CD4-positive, CD25-positive, alpha-beta regulatory T cell (primary cell): Measurements from ENCODE around the gene IL6R. TPM values are rescaled to one million over a fixed set of nuclear protein-coding genes. Genes with fewer than 3 reads are reported as not detected.
"Not testable (repeated sequence)": the region's sequence is repeated elsewhere in the genome, so short reads cannot be mapped to it uniquely, and the experiment has no call there.

ENCODE experiments used
- ATAC-seq, 2 donors: fragments of 150-1000 bp; cut with Tn5 transposase; one replicate each; pipeline ENCODE4 v1.10.0; 2021; ENCODE audit warnings: low read depth in 2 of 2, moderate number of reproducible peaks in 2 of 2, moderate library complexity in 1 of 2
- DNase-seq, 3 donors: peaks; one replicate each; pipeline versions ENCODE4 v3.0.0 to v3.0.0-alpha.2; 2012 to 2022; ENCODE audit warnings: mixed read lengths in 1 of 3
- H3K27ac ChIP-seq: one replicate; pipeline ENCODE4 v1.7.0; 2013; ENCODE audit warnings: mild to moderate bottlenecking, low read length; ENCODE audit not compliant: insufficient read depth, poor library complexity, severe bottlenecking
- H3K27me3 ChIP-seq: one replicate; pipeline ENCODE4 v1.7.0; 2013; ENCODE audit warnings: low read length; ENCODE audit not compliant: control insufficient read depth, insufficient read depth
- H3K36me3 ChIP-seq: one replicate; pipeline ENCODE4 v1.7.0; 2013; ENCODE audit warnings: mild to moderate bottlenecking, low read length, moderate library complexity; ENCODE audit not compliant: control insufficient read depth, insufficient read depth
- H3K4me1 ChIP-seq: 2 replicates; pipeline ENCODE4 v1.7.0; 2013; ENCODE audit warnings: mild to moderate bottlenecking, low read length; ENCODE audit not compliant: insufficient read depth, control insufficient read depth, poor library complexity, severe bottlenecking
- H3K4me3 ChIP-seq: one replicate; pipeline ENCODE4 v1.7.0; 2013; ENCODE audit warnings: low read depth, mild to moderate bottlenecking, low read length, moderate library complexity
- H3K9me3 ChIP-seq, 2 experiments: 1 replicate in 1 of 2; 2 replicates in 1 of 2; pipeline ENCODE4 v1.7.0; 2013; ENCODE audit warnings: low read length in 2 of 2, mild to moderate bottlenecking in 1 of 2, moderate library complexity in 1 of 2; ENCODE audit not compliant: control insufficient read depth in 2 of 2
- H3K27ac Mint-ChIP-seq, 3 donors: one replicate each; pipeline ENCODE4 v1.8.0; 2020 to 2022; ENCODE audit warnings: mild to moderate bottlenecking in 3 of 3, mixed read lengths in 3 of 3, moderate library complexity in 2 of 3
- H3K27me3 Mint-ChIP-seq: one replicate; pipeline ENCODE4 v1.8.0; 2022; ENCODE audit warnings: mild to moderate bottlenecking, mixed read lengths
- H3K36me3 Mint-ChIP-seq: one replicate; pipeline ENCODE4 v1.8.0; 2020; ENCODE audit warnings: mixed read lengths
- H3K4me1 Mint-ChIP-seq, 4 donors: one replicate each; pipeline ENCODE4 v1.8.0; 2020 to 2022; ENCODE audit warnings: mixed read lengths in 4 of 4, mild to moderate bottlenecking in 1 of 4
- H3K4me3 Mint-ChIP-seq, 4 donors: one replicate each; pipeline ENCODE4 v1.8.0; 2020 to 2022; ENCODE audit warnings: mild to moderate bottlenecking in 4 of 4, mixed read lengths in 4 of 4, moderate library complexity in 3 of 4
- H3K9me3 Mint-ChIP-seq, 7 donors: one replicate each; pipeline ENCODE4 v1.8.0; 2020 to 2022; ENCODE audit warnings: mixed read lengths in 7 of 7, mild to moderate bottlenecking in 3 of 7, moderate library complexity in 2 of 7
- polyA plus RNA-seq, 4 donors: library from polyadenylated mRNA; unstranded; fragments of 300-500 nt; fragmentation: Illumina TruSeq; gene quantifications; one replicate each; pipeline ENCODE4 v1.2.3, GENCODE V29; 2021
- total RNA-seq: library from RNA; stranded (reverse); gene quantifications from one replicate; pipeline ENCODE4 v1.2.3, GENCODE V29; 2022

IL6R gene
- total and polyA plus RNA-seq, 5 donors from 2014 or later: 54.5 to 135 (median 67.5) TPM

DNA sequence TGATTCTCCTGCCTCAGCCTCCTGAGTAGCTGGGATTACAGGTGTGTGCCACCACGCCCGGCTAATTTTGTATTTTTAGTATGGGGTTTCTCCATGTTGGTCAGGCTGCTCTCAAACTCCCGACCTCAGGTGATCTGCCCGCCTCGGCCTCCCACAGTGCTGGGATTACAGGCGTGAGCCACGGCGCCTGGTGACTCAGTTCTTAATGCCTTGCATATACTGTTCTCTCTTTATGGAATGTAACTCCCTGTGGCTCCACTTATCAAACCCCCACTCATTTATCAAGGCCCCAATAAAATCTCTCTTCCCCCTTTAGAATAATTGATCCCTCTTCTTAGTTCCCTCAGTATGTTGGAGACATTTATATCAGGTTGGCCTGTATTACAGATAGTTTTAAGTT, 16.9 kb downstream of the IL6R start:
- not testable (repeated sequence) for DNase-seq, H3K9me3 ChIP-seq, H3K27me3 Mint-ChIP-seq, H3K9me3 Mint-ChIP-seq, H3K4me3 ChIP-seq, ATAC-seq, H3K27me3 ChIP-seq
- Mint-ChIP-seq H3K4me3 (peak overlapping the region; percentile 22 to 87 (median 47)), H3K27ac (peak overlapping the region in 2 of 3 donors; percentile 43 to 90), H3K4me1 (peaks cover 18 to 93% (median 72%) of the 10 kb centered on the region in 4 donors), H3K36me3 (peaks cover 32% of the 10 kb centered on the region)
- H3K4me1 ChIP-seq: peaks cover 86% of the 10 kb centered on the region
- peaks cover 15% of the 10 kb centered on the region for H3K36me3 ChIP-seq
- peak overlapping the region; percentile 49 for H3K27ac ChIP-seq

DNA sequence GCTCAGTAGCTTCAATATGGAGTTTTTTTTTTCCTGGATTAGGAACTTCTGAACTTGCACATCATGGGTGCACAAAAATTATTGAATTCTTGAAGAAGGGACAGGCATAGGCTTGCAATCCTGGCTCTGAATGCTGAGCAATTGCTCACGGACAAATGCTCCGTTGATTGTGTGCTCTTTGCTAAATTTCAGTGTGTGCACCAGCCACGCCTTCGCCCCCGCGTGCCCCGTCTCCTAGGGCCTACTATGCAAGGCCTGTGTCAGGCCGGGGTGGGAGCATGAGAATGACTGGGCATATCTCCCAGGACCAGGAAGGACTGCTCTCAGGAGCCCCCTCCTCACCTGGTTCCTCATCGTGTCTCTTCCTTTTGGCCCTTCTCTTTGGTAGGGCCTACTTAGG, 17.4 kb downstream of the IL6R start:
- H3K4me3 Mint-ChIP-seq: peak overlapping the region; percentile 28 to 87 (median 60)
- no peak for DNase-seq
- H3K4me1 ChIP-seq: peaks cover 86% of the 10 kb centered on the region
- no peaks in the 10 kb centered on the region for H3K27me3 Mint-ChIP-seq
- no peaks in the 10 kb centered on the region for H3K9me3 Mint-ChIP-seq
- peaks cover 14 to 93% (median 72%) of the 10 kb centered on the region in 4 donors for H3K4me1 Mint-ChIP-seq
- H3K36me3 ChIP-seq: peaks cover 17% of the 10 kb centered on the region
- peak overlapping the region; percentile 43 to 90 (median 55) for H3K27ac Mint-ChIP-seq
- peaks cover 32% of the 10 kb centered on the region for H3K36me3 Mint-ChIP-seq
- H3K4me3 ChIP-seq: no peak overlapping the region
- peak overlapping the region; percentile 49 for H3K27ac ChIP-seq
- H3K27me3 ChIP-seq: no peaks in the 10 kb centered on the region
- no peak for ATAC-seq
- no peaks in the 10 kb centered on the region for H3K9me3 ChIP-seq

- DNase-seq: peak in 1 of 3 donors; percentile 29
- H3K36me3 Mint-ChIP-seq: peaks cover 32% of the 10 kb centered on the region
- H3K27ac Mint-ChIP-seq: peak overlapping the region; percentile 43 to 90 (median 45)
These were observed 18.3 kb downstream of the IL6R start for GRCh38 chr1:154423304-154423987.

GRCh38 chr1:154423988-154424326, 18.8 kb downstream of the IL6R start:
- Mint-ChIP-seq H3K4me3 (peak overlapping the region in 2 of 4 donors; percentile 10 to 50), H3K36me3 (peaks cover 33% of the 10 kb centered on the region), H3K27me3 (no peaks in the 10 kb centered on the region), H3K4me1 (peaks cover 14 to 93% (median 71%) of the 10 kb centered on the region in 4 donors), H3K27ac (peak overlapping the region; percentile 26 to 90 (median 43)), H3K9me3 (no peaks in the 10 kb centered on the region)
- peaks cover 82% of the 10 kb centered on the region for H3K4me1 ChIP-seq
- H3K36me3 ChIP-seq: peaks cover 31% of the 10 kb centered on the region
- DNase-seq (no peak), ATAC-seq (no peak)
- no peaks in the 10 kb centered on the region for H3K9me3 ChIP-seq
- no peaks in the 10 kb centered on the region for H3K27me3 ChIP-seq
- peak overlapping the region; percentile 50 for H3K27ac ChIP-seq
- no peak overlapping the region for H3K4me3 ChIP-seq

More at GRCh38 chr1:154423304-154423987, 18.3 kb downstream of the IL6R start:
- peak overlapping the region; percentile 50 for H3K27ac ChIP-seq
- H3K9me3 Mint-ChIP-seq: no peaks in the 10 kb centered on the region
- no peak for ATAC-seq
- H3K4me3 Mint-ChIP-seq: peak overlapping the region in 3 of 4 donors; percentile 10 to 87 (median 26)
- no peaks in the 10 kb centered on the region for H3K27me3 Mint-ChIP-seq
- H3K4me3 ChIP-seq: no peak overlapping the region
- H3K36me3 ChIP-seq: peaks cover 26% of the 10 kb centered on the region
- no peaks in the 10 kb centered on the region for H3K9me3 ChIP-seq
- H3K4me1 Mint-ChIP-seq: peaks cover 14 to 93% (median 73%) of the 10 kb centered on the region in 4 donors
- peaks cover 84% of the 10 kb centered on the region for H3K4me1 ChIP-seq
- no peaks in the 10 kb centered on the region for H3K27me3 ChIP-seq

DNA sequence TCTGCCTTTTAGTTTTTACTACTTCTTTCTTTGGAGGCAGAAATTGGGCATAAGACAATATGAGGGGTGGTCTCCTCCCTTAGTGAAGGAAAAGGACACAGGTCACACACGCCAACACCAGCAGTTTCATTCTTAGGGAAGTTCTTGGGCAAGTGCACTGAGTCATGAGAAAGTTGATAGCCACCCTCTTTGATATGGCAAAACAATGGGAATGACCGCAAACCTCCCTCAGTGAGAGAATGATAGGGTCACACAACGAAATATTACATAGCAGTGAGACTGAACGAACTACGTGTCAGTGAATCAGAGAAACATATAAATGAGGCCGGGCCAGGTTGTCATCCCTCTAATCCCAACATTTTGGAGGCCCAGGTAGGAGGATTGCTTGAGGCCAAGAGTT, 20.0 kb downstream of the IL6R start:
- peaks cover 79% of the 10 kb centered on the region for H3K4me1 ChIP-seq
- Mint-ChIP-seq H3K27me3 (no peaks in the 10 kb centered on the region), H3K27ac (peak overlapping the region; percentile 43 to 76 (median 74)), H3K4me3 (peak overlapping the region in 2 of 4 donors; percentile 19 to 42), H3K36me3 (peaks cover 32% of the 10 kb centered on the region), H3K9me3 (no peaks in the 10 kb centered on the region), H3K4me1 (peaks cover 7 to 90% (median 61%) of the 10 kb centered on the region in 4 donors)
- H3K27ac ChIP-seq: no peak overlapping the region
- ATAC-seq: no peak
- H3K9me3 ChIP-seq: no peaks in the 10 kb centered on the region
- H3K36me3 ChIP-seq: peaks cover 43% of the 10 kb centered on the region
- DNase-seq: no peak
- no peak overlapping the region for H3K4me3 ChIP-seq
- H3K27me3 ChIP-seq: no peaks in the 10 kb centered on the region

DNA sequence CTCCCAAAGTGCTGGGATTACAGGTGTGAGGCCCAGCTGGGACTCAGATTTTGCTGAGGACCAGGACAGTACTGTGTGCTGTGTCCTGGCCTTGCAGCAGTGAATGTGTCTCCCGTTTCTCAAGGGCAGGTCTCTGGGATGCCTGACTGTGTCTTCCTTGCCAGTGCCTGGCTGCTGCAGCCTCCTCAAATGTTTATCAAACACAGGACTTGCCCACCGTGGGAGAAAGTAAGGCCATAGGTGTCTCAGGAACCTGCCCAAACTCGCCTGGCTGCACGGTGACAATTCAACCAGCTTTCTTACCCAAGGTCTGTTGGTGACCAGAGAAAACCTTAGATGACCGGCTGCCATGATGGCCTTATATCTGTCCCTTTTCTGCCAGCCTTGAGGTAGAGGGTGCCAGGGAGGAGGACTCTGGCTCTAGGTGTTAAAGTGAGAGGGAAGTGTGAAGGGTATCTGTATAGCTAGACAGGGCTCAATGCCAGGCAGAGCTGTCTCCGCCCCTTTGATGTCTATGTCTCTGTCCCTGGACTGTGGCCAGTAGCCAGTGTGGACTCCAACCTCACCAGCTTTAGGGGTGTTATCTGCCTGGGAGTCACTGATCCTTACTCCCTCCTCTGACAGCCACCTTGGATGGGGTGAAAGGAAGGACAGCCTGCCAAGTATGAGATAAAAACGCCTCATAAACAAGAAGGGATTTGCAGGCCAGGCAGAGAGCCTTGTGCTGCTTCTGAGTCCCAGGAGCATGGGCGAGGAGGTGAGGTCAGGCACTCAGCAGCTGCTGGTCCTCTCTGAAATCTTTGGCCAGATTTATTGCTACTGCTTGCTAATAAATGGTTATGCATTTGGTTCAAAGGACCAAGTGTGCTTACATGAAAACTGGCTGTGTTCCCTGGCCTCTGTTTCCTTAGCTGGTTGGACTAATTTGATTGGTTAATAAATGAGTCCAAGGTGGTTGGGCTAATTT, 22.3 kb downstream of the IL6R start:
- H3K4me1 ChIP-seq: peaks cover 79% of the 10 kb centered on the region
- Mint-ChIP-seq H3K4me3 (peak overlapping the region in 2 of 4 donors; percentile 13 to 41), H3K4me1 (peaks cover 16 to 91% (median 61%) of the 10 kb centered on the region in 4 donors), H3K36me3 (peaks cover 35% of the 10 kb centered on the region), H3K27me3 (no peaks in the 10 kb centered on the region), H3K27ac (peak overlapping the region; percentile 83 to 92 (median 83)), H3K9me3 (no peaks in the 10 kb centered on the region)
- ATAC-seq (no peak), DNase-seq (no peak)
- H3K27ac ChIP-seq: peak overlapping the region; percentile 18
- no peaks in the 10 kb centered on the region for H3K27me3 ChIP-seq
- H3K9me3 ChIP-seq: no peaks in the 10 kb centered on the region
- H3K36me3 ChIP-seq: peaks cover 53% of the 10 kb centered on the region
- H3K4me3 ChIP-seq: no peak overlapping the region

DNA sequence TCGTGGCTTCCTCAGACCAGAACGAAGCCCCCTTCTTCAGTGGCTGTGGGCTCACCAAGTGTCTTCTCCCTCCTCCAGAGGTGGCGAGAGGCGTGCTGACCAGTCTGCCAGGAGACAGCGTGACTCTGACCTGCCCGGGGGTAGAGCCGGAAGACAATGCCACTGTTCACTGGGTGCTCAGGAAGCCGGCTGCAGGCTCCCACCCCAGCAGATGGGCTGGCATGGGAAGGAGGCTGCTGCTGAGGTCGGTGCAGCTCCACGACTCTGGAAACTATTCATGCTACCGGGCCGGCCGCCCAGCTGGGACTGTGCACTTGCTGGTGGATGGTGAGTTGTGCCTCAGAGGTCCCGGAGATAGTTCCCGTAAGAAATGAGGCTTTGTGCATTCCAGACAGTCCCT, 24.0 kb downstream of the IL6R start:
- no peak overlapping the region for H3K4me3 Mint-ChIP-seq
- no peaks in the 10 kb centered on the region for H3K27me3 Mint-ChIP-seq
- H3K9me3 ChIP-seq: no peaks in the 10 kb centered on the region
- H3K9me3 Mint-ChIP-seq: no peaks in the 10 kb centered on the region
- peaks cover 31% of the 10 kb centered on the region for H3K36me3 Mint-ChIP-seq
- peak overlapping the region in 2 of 3 donors; percentile 14 to 90 for H3K27ac Mint-ChIP-seq
- H3K27ac ChIP-seq: no peak overlapping the region
- H3K27me3 ChIP-seq: no peaks in the 10 kb centered on the region
- H3K4me1 ChIP-seq: peaks cover 70% of the 10 kb centered on the region
- ATAC-seq (no peak), DNase-seq (no peak)
- peaks cover 13 to 85% (median 51%) of the 10 kb centered on the region in 4 donors for H3K4me1 Mint-ChIP-seq
- H3K36me3 ChIP-seq: peaks cover 64% of the 10 kb centered on the region
- no peak overlapping the region for H3K4me3 ChIP-seq
